DOHH2 (cell line): Measurements from ENCODE around the gene TGM1.

ENCODE experiments used
- H3F3A ChIP-seq: fragments of 200-600 bp; sonication (generic), shearing (Covaris generic); 2 replicates; pipeline ENCODE4 v1.6.0; 2016; ENCODE audit warnings: antibody characterized with exemption, mild to moderate bottlenecking; ENCODE audit not compliant: control insufficient read depth, insufficient read depth
- H3K27ac ChIP-seq: fragments of 200-600 bp; sonication (generic); 2 replicates; pipeline ENCODE4 v1.5.1; 2014; ENCODE audit warnings: low read depth, mild to moderate bottlenecking, low read length, moderate library complexity
- H3K27me3 ChIP-seq: fragments of 200-600 bp; sonication (generic); 2 replicates; pipeline ENCODE4 v1.6.1; 2014; ENCODE audit warnings: mild to moderate bottlenecking, low read length, mixed read lengths; ENCODE audit not compliant: control insufficient read depth
- H3K36me3 ChIP-seq: fragments of 200-600 bp; sonication (generic); 2 replicates; pipeline ENCODE4 v1.6.1; 2014; ENCODE audit warnings: mild to moderate bottlenecking, low read length, moderate library complexity, mixed read lengths; ENCODE audit not compliant: control insufficient read depth
- H3K4me1 ChIP-seq: fragments of 200-600 bp; sonication (generic); 2 replicates; pipeline ENCODE4 v1.6.1; 2014; ENCODE audit warnings: mild to moderate bottlenecking, low read length, mixed read lengths; ENCODE audit not compliant: control insufficient read depth
- H3K4me2 ChIP-seq: fragments of 200-600 bp; sonication (generic); 2 replicates; pipeline ENCODE4 v1.6.0; 2014; ENCODE audit warnings: mild to moderate bottlenecking, low read length, moderate library complexity
- H3K4me3 ChIP-seq: fragments of 200-600 bp; sonication (generic); 2 replicates; pipeline ENCODE4 v1.5.1; 2014; ENCODE audit warnings: mild to moderate bottlenecking, low read length, mixed read lengths
- H3K79me2 ChIP-seq: fragments of 200-600 bp; sonication (generic); 2 replicates; pipeline ENCODE4 v1.6.1; 2014; ENCODE audit warnings: mild to moderate bottlenecking, low read length, mixed read lengths; ENCODE audit not compliant: control insufficient read depth
- H3K9me2 ChIP-seq: fragments of 200-600 bp; sonication (generic); replicated peaks from 2 replicates; pipeline ENCODE4 v1.6.1; 2014; ENCODE audit warnings: mild to moderate bottlenecking, low read length, mixed read lengths; ENCODE audit not compliant: control insufficient read depth
- H3K9me3 ChIP-seq: fragments of 200-600 bp; sonication (generic); 2 replicates; pipeline ENCODE4 v1.6.1; 2014; ENCODE audit warnings: antibody characterized with exemption, low read length, mixed read lengths; ENCODE audit not compliant: control insufficient read depth, insufficient read depth
- H4K20me1 ChIP-seq: fragments of 200-600 bp; sonication (generic); 2 replicates; pipeline ENCODE4 v1.6.0; 2014; ENCODE audit warnings: low read depth, mild to moderate bottlenecking, antibody characterized with exemption, low read length, moderate library complexity; ENCODE audit not compliant: control insufficient read depth, insufficient read depth
- EZH2phosphoT487 ChIP-seq: fragments of 200-600 bp; sonication (generic); IDR thresholded peaks from 2 replicates; pipeline ENCODE4 v1.6.1; 2017; ENCODE audit warnings: borderline replicate concordance, mild to moderate bottlenecking, antibody characterized with exemption, low read length, moderate library complexity, mixed read lengths
- TF ChIP-seq, protein P1 (sequence below): fragments of 200-600 bp; sonication (generic); IDR thresholded peaks from one replicate; pipeline ENCODE4 v1.5.1; 2014; ENCODE audit warnings: antibody characterized with exemption, mild to moderate bottlenecking, low read depth, low read length; ENCODE audit not compliant: poor library complexity, severe bottlenecking

TGM1 gene

DNA sequence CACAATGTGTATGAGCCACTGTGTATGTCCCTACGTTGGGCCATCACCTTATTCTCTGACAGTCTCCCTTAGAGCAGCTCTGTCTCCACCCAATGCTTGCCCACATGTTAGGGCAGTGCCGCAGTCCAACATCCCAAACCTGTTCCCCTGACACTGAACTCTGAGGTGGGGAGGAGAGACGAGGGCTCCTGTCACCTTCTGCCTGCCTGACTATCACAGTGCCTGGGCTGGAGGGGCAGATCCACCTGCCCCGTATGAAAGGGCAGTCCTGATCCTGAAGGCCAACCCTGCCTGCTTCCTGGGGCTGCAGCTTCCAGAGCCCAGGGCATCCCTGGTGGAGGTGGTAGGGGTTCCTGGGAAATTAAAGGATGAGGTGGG, 2.2 kb downstream of the TGM1 start:
- no peak overlapping the region for H3K4me3 ChIP-seq
- no peaks in the 10 kb centered on the region for H3K27me3 ChIP-seq
- no peaks in the 10 kb centered on the region for H3K79me2 ChIP-seq
- H3F3A ChIP-seq, result peaks cover 3% of the 10 kb centered on the region; the same call in 1 of the 2 replicates
- no peaks in the 10 kb centered on the region for H4K20me1 ChIP-seq
- no peak for TF ChIP-seq EZH2phosphoT487
- TF ChIP-seq, protein P1, sequence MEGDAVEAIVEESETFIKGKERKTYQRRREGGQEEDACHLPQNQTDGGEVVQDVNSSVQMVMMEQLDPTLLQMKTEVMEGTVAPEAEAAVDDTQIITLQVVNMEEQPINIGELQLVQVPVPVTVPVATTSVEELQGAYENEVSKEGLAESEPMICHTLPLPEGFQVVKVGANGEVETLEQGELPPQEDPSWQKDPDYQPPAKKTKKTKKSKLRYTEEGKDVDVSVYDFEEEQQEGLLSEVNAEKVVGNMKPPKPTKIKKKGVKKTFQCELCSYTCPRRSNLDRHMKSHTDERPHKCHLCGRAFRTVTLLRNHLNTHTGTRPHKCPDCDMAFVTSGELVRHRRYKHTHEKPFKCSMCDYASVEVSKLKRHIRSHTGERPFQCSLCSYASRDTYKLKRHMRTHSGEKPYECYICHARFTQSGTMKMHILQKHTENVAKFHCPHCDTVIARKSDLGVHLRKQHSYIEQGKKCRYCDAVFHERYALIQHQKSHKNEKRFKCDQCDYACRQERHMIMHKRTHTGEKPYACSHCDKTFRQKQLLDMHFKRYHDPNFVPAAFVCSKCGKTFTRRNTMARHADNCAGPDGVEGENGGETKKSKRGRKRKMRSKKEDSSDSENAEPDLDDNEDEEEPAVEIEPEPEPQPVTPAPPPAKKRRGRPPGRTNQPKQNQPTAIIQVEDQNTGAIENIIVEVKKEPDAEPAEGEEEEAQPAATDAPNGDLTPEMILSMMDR, result no peak
- H3K27ac ChIP-seq, result no peak overlapping the region
- H3K36me3 ChIP-seq, result no peaks in the 10 kb centered on the region
- no peaks in the 10 kb centered on the region for H3K9me2 ChIP-seq
- H3K4me1 ChIP-seq, result no peaks in the 10 kb centered on the region
- no peak overlapping the region for H3K4me2 ChIP-seq
- H3K9me3 ChIP-seq, result no peaks in the 10 kb centered on the region

DNA sequence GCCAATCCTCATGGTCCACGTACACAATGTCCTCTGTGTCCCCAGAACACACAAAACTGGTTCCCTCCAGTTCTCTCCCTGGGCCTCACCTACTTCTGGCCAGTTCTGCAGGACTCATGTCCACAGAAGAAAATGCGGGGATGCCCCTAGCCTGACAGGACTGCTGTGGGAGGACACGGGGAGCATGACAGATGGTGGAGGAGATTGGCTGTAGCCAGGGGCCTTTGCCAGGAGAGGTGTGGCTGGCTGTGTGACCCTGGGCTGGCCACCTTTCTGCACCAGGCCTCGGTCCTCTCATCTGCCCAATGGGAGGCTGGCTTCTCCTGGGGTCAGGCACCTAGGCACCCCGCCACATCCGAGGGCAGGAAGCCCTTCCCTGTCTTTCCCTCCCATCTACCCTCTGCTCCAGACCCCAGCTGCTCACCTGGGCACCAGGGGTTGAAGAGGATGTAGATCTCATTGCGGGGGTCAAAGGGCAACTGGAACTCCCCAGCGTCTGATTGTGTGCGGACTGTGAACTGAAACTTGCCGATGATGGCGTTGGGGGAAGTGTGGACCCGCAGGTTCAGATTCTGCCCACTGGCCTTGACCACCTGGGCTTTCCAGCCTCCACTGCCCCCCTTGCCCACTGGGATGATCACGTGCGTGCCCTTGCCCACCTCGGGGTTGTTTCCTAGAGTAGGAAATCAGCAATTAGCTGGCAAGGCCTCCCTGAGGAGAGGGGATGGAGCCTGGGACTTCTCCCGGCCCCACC, 2.8 kb downstream of the TGM1 start:
- Histone ChIP-seq H4K20me1 (no peaks in the 10 kb centered on the region), H3K36me3 (no peaks in the 10 kb centered on the region), H3K27ac (no peak overlapping the region), H3K9me3 (no peaks in the 10 kb centered on the region), H3K27me3 (no peaks in the 10 kb centered on the region), H3F3A (peaks cover 3% of the 10 kb centered on the region; the same call in 1 of the 2 replicates), H3K4me2 (no peak overlapping the region), H3K9me2 (no peaks in the 10 kb centered on the region), H3K79me2 (no peaks in the 10 kb centered on the region), H3K4me3 (no peak overlapping the region), H3K4me1 (no peaks in the 10 kb centered on the region)
- TF ChIP-seq, protein P1, result no peak
- no peak for TF ChIP-seq EZH2phosphoT487

DNA sequence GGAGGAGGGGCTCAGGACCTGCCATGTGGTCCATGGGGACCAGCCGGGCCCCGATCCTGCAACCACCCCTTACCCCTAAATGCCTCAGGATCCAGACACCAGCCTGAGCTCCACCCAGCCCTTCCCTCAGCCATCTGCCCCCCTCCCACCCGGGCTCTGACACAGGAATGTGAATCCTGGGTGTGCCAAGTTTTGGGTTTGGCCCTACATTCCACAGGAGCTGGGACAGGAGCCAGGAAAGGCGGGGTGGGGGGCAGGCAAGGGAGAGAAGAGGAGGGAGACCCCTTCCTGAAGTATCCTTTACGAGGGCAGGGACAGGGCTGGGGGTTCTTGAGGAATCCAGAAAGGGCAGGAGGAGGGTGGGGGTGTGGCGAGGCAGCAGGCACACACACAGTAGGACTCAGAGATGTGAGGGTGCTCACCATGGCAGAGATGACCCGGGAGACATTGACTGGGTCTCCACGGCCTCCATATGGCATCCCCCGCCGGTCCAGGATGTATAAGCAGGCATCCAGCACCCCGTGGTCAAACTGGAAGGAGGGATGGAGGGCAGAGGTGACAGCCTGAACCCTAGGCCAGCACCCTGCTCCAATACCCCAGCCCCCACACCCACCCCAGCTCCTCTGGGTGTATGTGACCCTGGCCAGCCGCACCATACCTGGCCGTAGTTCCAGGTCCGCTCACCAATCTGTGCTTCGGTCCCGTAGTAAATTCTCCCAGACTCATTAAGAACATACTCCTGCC, 3.5 kb downstream of the TGM1 start:
- Histone ChIP-seq H4K20me1 (no peaks in the 10 kb centered on the region), H3K4me3 (no peak overlapping the region), H3K27me3 (no peaks in the 10 kb centered on the region), H3K79me2 (no peaks in the 10 kb centered on the region), H3K27ac (no peak overlapping the region), H3K4me1 (no peaks in the 10 kb centered on the region), H3K4me2 (no peak overlapping the region), H3K9me3 (no peaks in the 10 kb centered on the region), H3F3A (peaks cover 3% of the 10 kb centered on the region; the same call in 1 of the 2 replicates), H3K9me2 (no peaks in the 10 kb centered on the region), H3K36me3 (no peaks in the 10 kb centered on the region)
- no peak for TF ChIP-seq EZH2phosphoT487
- TF ChIP-seq, protein P1, result no peak
